ENCODE data around the gene MED1. TPM values are rescaled to one million over a fixed set of nuclear protein-coding genes. Genes with fewer than 3 reads are reported as not detected.

Gene MED1
- total RNA-seq, 1 experiment from 2014 or later, result 41.5 TPM

DNA sequence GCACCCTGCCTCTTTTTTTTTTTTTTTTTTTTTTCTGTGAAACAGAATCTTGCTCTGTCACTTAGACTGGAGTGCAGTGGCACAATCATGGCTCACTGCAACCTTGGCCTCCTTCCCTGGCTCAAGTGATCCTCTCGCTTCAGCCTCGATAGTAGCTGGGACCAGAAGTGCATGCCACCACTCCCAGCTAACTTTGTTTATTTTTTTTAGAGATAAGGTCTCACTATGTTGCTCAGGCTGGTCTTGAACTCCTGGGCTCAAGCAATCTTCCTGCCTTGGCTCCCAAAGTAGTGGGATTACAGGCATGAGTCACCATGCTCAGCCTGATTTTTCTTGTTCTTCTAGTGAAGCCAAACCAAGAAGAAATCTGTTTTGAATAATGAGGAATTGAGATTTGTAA is 35.2 kb upstream of the MED1 start:
- ChIA-PET CTCF (no interaction called here), POLR2A (ENCODE audit: low non-redundant PET) (interaction anchor here (0.7 kb wide), 1 partner anchor 25 kb away, joined by 14 read pairs; no protein-coding TSS in a partner anchor)
- no peaks in the 10 kb centered on the region for H3K36me3 ChIP-seq (ENCODE audit: insufficient read depth, low read length, poor library complexity, severe bottlenecking)
- intact Hi-C loops (cut with micrococcal nuclease; ENCODE audit: unreplicated experiment), result no loop called here
- no peaks in the 10 kb centered on the region for H3K27me3 ChIP-seq (replicated peaks; ENCODE audit: insufficient read depth, low read depth, low read length, poor library complexity)
- H3K4me1 ChIP-seq (ENCODE audit: insufficient read depth, low read length, poor library complexity, severe bottlenecking), result no peaks in the 10 kb centered on the region
- DNase-seq (ENCODE audit: low spot score), result no peak
- TF ChIP-seq, protein P1, sequence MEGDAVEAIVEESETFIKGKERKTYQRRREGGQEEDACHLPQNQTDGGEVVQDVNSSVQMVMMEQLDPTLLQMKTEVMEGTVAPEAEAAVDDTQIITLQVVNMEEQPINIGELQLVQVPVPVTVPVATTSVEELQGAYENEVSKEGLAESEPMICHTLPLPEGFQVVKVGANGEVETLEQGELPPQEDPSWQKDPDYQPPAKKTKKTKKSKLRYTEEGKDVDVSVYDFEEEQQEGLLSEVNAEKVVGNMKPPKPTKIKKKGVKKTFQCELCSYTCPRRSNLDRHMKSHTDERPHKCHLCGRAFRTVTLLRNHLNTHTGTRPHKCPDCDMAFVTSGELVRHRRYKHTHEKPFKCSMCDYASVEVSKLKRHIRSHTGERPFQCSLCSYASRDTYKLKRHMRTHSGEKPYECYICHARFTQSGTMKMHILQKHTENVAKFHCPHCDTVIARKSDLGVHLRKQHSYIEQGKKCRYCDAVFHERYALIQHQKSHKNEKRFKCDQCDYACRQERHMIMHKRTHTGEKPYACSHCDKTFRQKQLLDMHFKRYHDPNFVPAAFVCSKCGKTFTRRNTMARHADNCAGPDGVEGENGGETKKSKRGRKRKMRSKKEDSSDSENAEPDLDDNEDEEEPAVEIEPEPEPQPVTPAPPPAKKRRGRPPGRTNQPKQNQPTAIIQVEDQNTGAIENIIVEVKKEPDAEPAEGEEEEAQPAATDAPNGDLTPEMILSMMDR (conservative IDR thresholded peaks at IDR 0.05; ENCODE audit: low read depth, low read length), result no peak
- no peak for TF ChIP-seq EZH2 (IDR thresholded peaks at IDR 0.05; ENCODE audit: borderline replicate concordance, low read depth, low read length, poor library complexity, severe bottlenecking)
- no peaks in the 10 kb centered on the region for H3K9me3 ChIP-seq (ENCODE audit: low read depth, low read length, poor library complexity, severe bottlenecking)
- no peak overlapping the region for H3K4me3 ChIP-seq (ENCODE audit: low read depth, low read length, poor library complexity, severe bottlenecking)
- H3K27ac ChIP-seq (ENCODE audit: low read depth, low read length, poor library complexity, severe bottlenecking), result no peak overlapping the region
- no TSS peak for BruUV-seq (replicated peaks)

DNA sequence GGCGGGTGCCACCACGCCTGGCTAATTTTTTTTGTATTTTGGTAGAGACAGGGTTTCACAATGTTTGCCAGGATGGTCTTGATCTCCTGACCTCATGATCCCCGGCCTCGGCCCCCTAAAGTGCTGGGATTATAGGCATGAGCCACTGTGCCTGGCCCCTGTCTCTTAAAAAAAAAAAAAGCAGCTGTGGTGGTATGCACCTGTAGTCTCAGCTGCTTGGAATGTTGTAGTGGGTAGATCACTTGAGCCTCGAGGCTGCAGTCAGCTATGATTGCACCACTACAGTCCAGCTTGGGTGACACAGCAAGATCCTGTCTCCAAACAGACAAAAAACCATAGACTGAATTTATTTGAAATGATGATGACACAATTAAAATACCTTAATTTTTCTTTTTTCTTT is 34.5 kb upstream of the MED1 start:
- no TSS peak for BruUV-seq (replicated peaks)
- no peak overlapping the region for H3K27ac ChIP-seq (ENCODE audit: low read depth, low read length, poor library complexity, severe bottlenecking)
- CTCF ChIA-PET, result interaction anchor here (0.5 to 0.6 kb wide), 3 partner anchors 89 to 136 kb away, joined by 3 to 7 read pairs (median 3); no protein-coding TSS in a partner anchor
- intact Hi-C loops (cut with micrococcal nuclease; ENCODE audit: unreplicated experiment), result no loop called here
- H3K4me1 ChIP-seq (ENCODE audit: insufficient read depth, low read length, poor library complexity, severe bottlenecking), result no peaks in the 10 kb centered on the region
- H3K36me3 ChIP-seq (ENCODE audit: insufficient read depth, low read length, poor library complexity, severe bottlenecking), result no peaks in the 10 kb centered on the region
- POLR2A ChIA-PET (ENCODE audit: low non-redundant PET), result no interaction called here
- DNase-seq (ENCODE audit: low spot score), result no peak
- no peak overlapping the region for H3K4me3 ChIP-seq (ENCODE audit: low read depth, low read length, poor library complexity, severe bottlenecking)
- no peak for TF ChIP-seq EZH2 (IDR thresholded peaks at IDR 0.05; ENCODE audit: borderline replicate concordance, low read depth, low read length, poor library complexity, severe bottlenecking)
- TF ChIP-seq, protein P1 (conservative IDR thresholded peaks at IDR 0.05; ENCODE audit: low read depth, low read length), result no peak
- H3K9me3 ChIP-seq (ENCODE audit: low read depth, low read length, poor library complexity, severe bottlenecking), result no peaks in the 10 kb centered on the region
- no peaks in the 10 kb centered on the region for H3K27me3 ChIP-seq (replicated peaks; ENCODE audit: insufficient read depth, low read depth, low read length, poor library complexity)

- no peak overlapping the region for H3K4me3 ChIP-seq (ENCODE audit: low read depth, low read length, poor library complexity, severe bottlenecking)
- H3K27me3 ChIP-seq (replicated peaks; ENCODE audit: insufficient read depth, low read depth, low read length, poor library complexity), result no peaks in the 10 kb centered on the region
- no peak overlapping the region for H3K27ac ChIP-seq (ENCODE audit: low read depth, low read length, poor library complexity, severe bottlenecking)
- TF ChIP-seq, protein P1 (conservative IDR thresholded peaks at IDR 0.05; ENCODE audit: low read depth, low read length), result no peak
- TF ChIP-seq EZH2 (IDR thresholded peaks at IDR 0.05; ENCODE audit: borderline replicate concordance, low read depth, low read length, poor library complexity, severe bottlenecking), result no peak
- no peaks in the 10 kb centered on the region for H3K36me3 ChIP-seq (ENCODE audit: insufficient read depth, low read length, poor library complexity, severe bottlenecking)
- no TSS peak for BruUV-seq (replicated peaks)
- ChIA-PET CTCF (no interaction called here), POLR2A (ENCODE audit: low non-redundant PET) (no interaction called here)
- no peak for DNase-seq (ENCODE audit: low spot score)
- intact Hi-C loops (cut with micrococcal nuclease; ENCODE audit: unreplicated experiment), result no loop called here
- H3K9me3 ChIP-seq (ENCODE audit: low read depth, low read length, poor library complexity, severe bottlenecking), result no peaks in the 10 kb centered on the region
- H3K4me1 ChIP-seq (ENCODE audit: insufficient read depth, low read length, poor library complexity, severe bottlenecking), result no peaks in the 10 kb centered on the region
Observed at GRCh38 chr17:39484178-39484577, 33.1 kb upstream of the MED1 start.
